Esophagus squamous epithelium (tissue), 4 donors: ENCODE data around the gene PPME1.

Source experiments
- CTCF ChIP-seq, 6 experiments: fragments of 450-650 bp in 4 of 6; fragments of 200-600 bp in 2 of 6; sonication (generic) in 2 of 6; IDR thresholded peaks; one replicate each; pipeline ENCODE4 v1.5.1; 2016 to 2019; ENCODE audit warnings: antibody characterized with exemption in 6 of 6, mild to moderate bottlenecking in 4 of 6, moderate library complexity in 4 of 6
- POLR2A ChIP-seq, 4 donors: fragments of 450-650 bp; IDR thresholded peaks; one replicate each; pipeline ENCODE4 v1.6.1; 2017; ENCODE audit warnings: antibody characterized with exemption in 4 of 4, mild to moderate bottlenecking in 4 of 4, moderate library complexity in 3 of 4

GRCh38 chr11:74121804-74122203 is 49.3 kb upstream of the PPME1 start:
- no peak for TF ChIP-seq POLR2A (IDR thresholded peaks at IDR 0.05)
- no peak for TF ChIP-seq CTCF (IDR thresholded peaks at IDR 0.05)
